Measurements from ENCODE around the gene URI1. TPM values are rescaled to one million over a fixed set of nuclear protein-coding genes. Genes with fewer than 3 reads are reported as not detected.

The URI1 gene
- polyA plus RNA-seq, 6 donors from 2014 or later, result 11.9 to 24.1 (median 17.4) TPM

Other genes with a start within 250 kb of the URI1 start
- 10 to 100 TPM in 5 of 6 donors, 1 to 10 TPM in 1; 8.2 to 24.0 (median 15.3) TPM for gene C19orf12, start 227.0 kb upstream of the URI1 start, polyA plus RNA-seq (ENCODE audit: low read depth in 6 of 6)
- not detected for gene CCNE1, start 130.2 kb upstream of the URI1 start, polyA plus RNA-seq (ENCODE audit: low read depth in 6 of 6)

Measured in naive B cell (primary cell).